DMS53 (cell line): ENCODE data around the gene SAMD14.
A peak's percentile ranks its signal among the peaks of the same experiment; 100 is the strongest.

Experiments
- DNase-seq: peaks from one replicate; lab custom pipeline; 2025; lab: John Stamatoyannopoulos, UW

Gene SAMD14

DNA sequence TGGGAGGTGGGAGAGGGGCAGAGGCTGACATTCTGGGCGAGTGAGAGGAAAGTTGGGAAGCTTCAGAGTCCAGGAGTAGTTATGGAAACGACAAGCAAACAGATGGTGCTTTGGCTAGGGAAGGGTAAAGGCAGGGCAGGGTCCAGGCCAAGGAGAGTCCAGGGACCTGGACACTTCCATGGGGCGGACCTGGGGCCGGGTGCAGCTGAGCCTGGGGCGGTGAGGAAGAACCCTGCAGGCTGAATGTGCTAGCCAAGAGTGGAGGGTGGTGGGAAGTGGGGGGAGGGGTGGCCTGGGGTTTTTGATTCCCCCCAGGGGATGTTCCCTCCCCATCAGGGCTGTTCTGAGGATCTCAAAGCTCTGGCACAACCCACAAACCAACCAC lies 17.9 kb upstream of the SAMD14 start:
- peak; percentile 52 for DNase-seq

DNA sequence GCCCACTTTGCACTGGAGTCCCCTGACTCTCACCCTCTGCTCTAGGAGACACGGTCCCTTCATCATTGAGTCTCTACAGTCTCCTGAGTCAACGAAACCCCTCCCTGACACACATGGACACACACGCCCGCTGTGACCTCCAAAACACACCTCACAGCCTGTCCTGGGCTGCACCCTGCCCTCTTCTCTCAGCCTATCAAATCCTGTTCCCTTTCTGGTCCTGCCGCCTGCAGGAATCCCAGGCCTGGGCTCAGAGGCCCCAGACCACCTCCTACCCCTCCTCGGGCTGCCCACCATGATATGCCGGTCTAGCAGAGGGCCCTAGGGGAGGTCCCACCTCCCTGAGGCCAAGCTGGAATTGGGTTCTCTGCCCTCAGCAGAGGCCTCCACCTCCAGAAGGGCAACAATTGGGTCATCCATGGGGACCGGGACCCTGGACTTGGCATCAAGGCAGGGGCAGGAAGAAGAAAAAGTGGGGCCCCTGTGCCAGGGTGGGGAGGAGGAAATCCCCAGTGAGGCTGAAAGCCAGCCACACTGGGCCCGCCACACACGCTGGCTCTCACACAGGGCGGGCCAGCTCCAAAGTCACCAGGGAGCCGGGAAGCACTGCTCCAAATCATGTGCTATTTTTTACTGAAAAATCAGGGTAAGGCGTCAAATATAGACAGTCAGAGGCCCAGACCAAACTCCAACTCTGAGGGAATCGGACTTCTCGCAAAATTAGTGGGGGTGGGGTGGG lies 17.1 kb upstream of the SAMD14 start:
- no peak for DNase-seq

DNA sequence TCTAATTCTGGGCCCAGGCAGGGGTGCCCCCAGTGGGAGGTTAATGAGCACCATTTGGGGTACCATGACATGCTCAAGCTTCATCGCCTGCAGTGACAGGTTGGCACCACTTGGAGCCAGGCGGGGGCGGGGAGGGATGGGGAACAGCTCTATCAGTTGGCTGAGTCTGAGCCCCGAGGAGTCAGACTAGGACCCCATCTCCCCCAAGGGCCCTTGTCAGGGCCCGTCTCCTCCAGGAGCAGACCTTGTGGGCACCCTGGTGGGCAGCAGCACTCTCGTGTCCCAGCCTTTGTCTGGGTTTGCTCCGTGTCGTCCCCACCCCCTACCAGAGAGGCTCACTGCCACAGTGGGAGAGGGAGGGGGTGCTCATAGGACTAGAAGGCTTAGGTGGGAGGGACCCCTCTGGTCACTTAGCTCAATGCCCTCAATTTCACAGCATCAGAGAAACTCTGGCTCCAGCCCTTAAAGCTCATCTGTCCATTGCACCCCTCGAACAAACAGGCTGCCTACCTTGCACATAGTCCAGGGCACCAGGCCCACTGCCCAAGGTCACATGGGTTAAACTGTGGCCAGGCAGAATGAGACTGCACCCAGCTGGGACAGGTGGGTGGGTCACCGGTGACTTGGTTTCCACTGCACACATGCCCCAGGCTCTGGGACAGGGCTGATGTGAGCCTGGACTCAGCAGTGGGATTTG lies 16.4 kb upstream of the SAMD14 start:
- no peak for DNase-seq

DNA sequence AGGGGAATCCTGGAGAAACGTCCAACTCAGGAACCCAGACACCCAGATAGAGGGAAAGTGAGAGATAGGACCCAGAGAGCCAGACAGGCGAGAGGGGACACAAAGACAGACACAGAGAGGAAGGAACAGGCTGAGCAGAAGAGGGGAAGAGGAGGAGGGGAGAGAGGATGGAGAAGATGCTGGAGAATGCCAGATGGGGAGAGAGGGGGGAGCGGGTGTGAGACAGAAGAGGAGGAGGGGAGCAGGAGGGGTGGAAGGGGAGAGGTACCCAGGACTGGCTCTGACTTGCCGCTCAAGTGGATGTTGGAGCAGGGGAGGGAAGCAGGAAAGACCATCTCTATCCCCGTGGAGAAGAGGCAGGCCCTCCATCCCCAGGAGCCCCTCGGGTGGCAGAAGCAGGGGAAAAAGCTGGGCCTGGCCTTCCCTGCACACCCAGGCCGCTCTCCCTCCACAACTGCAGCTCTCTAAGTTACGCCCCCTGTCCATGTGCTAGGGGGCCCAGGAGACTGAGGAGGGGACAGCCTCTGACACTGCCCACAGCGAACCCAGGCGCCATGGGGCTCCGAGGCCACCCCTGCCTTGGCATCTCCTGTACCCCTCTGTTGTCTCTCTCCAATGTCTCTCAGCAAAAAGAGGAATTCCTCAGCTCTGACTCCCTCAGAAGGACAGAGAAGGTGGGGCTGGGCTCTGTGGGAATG lies 15.7 kb upstream of the SAMD14 start:
- DNase-seq, result no peak

DNA sequence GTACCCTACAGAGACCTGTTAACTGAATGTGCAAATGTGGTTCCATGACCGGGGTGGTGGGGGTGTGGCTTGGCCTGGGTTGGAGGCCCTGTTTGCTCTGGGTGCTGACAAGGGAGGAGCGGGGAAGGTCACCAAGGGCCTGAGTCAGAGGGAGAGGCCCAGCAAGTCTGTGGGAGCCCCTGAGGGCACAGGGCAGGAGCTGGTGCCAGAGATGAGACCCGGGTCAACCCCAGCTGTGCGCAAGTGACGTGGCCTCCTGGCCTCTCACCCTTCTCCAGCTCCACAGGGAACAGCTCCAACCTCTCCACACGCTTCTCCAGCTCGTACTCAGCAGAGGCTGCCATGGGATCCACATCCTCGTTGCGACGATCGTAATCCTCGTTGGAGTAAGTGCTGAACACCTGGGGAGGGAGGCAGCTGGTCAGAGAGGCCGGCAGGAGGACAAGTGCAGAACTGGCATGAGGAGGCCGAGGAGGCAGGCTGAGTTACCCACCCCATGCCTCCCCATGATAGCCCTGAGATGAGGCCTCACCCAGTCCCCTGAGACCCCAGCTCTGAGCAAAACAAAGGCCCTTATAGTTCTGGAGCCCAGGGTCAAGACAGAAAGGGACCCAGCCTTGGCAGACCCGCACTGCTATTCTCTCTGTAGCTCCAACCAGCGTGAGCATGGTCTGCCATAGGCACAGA lies 15.0 kb upstream of the SAMD14 start:
- DNase-seq, result no peak

DNA sequence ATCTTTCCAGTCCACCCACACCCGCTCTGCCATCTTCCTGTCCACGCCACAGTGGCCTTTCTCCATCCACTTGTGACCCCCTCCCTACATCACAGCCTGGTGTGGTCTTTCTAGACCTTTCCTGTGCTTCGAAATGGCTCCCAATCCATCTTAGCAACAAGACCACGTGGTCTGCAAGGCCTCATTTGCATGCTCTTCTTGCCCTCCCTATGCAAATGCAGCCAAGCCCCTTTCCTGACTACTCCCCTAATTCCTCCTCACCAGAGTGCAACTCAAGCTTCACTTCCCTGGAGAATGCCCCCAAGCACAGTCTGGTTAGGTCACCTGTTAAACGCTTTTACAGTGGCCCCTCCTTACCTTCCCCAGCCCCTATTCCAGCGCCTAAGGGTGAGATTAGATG lies 14.4 kb upstream of the SAMD14 start:
- DNase-seq, result no peak

DNA sequence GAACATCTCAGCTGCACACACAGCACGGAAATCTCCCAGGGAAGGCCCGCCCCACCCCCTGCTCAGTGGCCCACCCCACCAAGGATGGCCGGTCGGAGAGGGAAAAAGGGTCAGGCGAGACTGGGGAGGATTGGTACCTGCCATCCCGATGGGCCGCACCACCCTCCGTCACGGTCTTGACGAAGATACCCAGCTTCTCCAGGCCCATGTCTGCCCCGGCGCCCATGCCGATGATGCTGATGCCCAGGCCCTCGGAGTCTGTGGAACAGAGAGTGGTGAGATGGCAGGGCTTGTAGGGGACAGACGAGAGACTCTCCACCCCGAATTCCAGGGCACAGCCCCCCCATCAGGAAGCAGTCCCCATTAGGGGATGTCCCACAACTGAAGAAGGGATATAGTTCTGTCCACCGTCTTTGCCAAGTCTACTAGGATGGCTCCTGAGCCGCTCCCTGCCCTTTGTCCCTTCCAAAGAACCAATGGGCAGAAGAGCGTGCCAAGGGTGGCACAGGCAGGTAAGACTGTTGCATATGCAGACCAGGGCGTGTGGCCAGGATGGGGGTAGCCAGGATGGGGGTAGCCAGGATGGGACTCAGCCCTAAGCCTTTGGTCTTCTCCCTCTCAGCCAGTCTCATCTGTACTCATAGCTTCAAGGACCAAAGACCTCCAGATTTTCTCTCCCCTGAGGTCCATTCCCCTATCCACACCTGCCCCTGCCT lies 13.7 kb upstream of the SAMD14 start:
- no peak for DNase-seq

DNA sequence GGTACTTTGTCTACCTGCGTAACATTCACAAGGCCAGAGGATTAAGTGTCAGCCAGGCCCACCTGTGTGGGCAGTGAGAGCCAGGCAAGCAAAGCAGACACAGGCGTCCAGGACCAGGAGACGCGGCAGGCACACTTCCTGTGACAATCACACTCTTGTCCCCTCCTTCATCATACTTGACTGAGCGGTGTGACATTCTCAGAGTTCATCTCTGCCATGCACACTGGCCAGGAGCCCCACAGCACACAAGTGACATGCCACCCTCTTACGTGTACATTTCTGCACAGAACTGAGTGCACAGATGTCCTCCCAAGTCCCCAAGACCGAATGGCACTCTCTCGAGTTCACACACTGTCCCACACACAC lies 11.8 kb upstream of the SAMD14 start:
- no peak for DNase-seq

DNA sequence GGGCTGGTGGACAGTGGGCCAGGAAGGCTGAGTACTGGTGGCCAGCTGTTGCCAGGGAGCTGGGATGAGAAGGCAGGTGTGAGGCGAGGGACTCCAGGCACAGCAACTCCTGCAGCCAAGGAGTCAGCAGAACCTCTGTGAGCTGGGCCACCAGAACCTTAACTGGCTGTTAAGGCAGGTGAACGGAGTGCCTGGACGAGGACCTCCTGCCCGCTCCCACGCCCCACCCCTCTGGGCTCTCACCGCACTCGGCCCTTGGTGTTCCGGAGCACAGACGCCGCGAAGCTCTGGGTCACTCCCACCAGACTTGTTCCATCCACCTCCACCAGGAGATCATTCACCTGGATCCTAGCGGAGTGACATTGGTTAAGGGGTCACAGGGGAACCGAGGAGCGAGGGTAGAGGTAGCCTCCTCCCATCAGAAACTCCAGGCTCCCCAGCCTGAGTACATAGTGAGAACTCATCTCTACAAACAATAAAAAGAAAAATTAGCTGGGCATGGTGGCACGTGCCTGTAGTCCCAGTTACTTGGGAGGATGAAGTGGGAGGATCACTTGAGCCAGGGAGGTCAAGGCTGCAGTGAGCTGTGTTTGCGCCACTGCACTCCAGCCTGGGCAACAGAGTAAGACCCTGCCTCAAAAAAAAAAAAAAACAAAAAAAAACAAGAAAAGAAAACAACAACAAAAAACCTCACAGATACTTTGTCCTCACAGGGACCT lies 11.2 kb upstream of the SAMD14 start:
- DNase-seq, result no peak

DNA sequence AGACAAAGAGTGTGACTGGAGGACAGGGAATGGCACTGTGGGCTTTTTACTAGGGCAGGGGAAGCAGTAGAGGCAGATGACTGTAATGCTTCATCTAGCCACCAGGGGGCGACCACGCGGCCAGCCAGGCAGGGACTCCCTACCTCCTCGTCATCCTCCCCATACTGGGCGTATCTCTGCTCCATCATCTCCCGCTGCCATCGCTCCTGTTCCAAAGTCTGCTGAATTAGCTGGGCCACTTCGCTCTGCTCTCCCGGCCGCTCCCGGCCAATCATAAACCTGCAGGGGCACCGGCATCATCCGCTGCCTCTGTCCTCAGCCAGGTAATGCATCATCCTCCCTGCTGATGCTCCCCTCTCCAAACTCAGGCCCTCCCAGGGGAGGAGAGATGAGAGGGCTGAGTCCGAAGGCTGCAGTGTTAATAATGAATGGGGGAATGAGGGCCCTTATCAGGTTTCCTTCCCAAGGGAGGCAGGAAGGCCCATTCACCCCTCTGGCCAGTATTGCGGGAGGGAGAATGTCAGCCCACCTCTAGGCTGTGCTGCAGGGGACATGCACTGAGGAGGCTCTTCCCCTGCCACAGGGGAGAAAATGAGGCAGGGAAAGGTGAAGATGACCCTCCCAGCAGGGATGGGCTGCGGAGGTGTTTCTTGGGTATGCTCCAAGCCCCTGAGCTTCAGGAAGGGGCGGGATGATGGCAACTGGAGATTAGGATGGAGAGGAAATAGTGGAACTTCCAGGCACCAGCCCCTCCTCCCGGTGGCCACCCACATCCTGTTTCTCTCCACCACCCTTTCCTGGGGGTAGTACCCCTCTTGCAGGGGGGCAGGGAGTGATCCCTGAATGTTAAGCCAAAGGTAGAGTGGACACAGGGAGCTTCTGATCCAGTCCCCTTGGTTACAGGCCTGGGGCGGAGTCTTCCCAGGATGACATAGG lies 10.3 kb upstream of the SAMD14 start:
- peak; percentile 86 for DNase-seq

DNA sequence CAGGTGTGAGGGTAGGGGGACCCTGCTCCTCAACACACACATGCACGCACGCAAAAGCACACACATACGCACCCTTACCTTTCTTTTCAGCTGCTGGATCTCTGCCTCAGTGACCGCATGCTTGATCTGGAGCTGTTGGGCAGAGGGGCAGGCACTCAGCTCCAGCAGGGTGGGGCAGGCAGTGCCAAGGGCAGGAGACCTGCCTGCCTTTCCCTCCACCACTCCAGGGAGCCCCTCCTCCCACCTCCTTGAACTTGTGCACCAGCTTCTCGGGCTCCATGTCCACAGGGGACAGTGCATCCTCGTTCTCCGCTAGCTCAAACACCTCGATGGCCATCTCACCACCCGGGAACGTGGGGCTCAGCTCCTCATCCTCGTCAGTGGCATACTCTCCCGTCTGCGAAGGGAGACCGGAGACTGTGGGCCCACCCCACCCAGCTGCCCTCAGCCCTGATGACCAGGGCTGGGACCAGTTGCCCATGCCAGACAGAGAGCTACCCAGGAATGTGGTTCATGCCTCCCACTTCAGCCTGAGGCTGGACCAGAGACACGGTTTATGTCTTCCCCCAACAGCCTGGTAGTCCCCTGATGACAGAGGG lies 9.3 kb upstream of the SAMD14 start:
- no peak for DNase-seq

DNA sequence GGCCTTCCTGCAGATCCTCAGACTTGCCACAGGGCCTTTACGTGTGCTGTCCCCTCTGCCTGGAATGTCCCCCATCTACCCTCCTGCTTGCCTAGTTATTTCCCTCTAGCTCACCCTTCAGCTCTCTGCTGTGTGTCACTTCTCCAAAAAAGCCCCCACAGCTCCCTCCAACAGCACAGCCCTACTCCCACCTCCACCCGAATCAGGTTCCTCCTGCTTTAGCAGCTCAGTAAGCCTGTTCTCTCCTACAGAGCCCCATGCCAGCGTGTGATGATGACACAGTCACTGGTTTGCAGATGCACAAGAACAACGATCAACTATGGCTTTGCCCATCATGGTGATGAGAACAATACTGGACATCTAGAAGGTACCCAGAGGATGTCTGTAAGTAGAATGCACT lies 7.1 kb upstream of the SAMD14 start:
- DNase-seq, result no peak

DNA sequence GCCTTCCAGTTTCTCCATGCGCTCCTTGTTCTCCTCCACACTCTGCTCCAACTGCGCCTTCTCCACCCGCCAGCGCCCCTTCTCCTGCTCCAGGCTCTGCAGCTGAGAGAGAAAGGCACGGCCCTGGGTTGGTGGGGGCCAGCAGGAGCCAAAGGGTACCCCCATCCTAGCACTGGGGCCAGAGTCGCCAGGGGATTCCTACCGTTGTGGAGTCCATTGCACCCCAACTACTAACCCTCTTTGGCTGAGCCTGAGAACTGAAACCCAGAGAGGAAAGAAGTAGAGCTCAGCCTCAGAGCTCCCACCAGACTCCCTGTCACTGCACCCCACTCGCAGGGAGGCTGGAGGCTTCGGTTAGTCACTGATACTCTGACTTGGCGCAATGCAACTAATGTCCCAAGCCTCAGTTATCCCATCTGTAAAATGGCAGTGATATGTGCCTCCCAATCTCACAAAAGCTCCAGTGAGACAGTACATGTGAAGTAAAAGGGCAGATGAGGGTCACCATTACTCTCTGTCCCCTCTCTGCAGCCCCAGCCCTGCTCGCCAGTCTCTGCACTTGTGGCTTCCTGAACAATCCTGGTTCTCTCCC lies 6.2 kb upstream of the SAMD14 start:
- no peak for DNase-seq

DNA sequence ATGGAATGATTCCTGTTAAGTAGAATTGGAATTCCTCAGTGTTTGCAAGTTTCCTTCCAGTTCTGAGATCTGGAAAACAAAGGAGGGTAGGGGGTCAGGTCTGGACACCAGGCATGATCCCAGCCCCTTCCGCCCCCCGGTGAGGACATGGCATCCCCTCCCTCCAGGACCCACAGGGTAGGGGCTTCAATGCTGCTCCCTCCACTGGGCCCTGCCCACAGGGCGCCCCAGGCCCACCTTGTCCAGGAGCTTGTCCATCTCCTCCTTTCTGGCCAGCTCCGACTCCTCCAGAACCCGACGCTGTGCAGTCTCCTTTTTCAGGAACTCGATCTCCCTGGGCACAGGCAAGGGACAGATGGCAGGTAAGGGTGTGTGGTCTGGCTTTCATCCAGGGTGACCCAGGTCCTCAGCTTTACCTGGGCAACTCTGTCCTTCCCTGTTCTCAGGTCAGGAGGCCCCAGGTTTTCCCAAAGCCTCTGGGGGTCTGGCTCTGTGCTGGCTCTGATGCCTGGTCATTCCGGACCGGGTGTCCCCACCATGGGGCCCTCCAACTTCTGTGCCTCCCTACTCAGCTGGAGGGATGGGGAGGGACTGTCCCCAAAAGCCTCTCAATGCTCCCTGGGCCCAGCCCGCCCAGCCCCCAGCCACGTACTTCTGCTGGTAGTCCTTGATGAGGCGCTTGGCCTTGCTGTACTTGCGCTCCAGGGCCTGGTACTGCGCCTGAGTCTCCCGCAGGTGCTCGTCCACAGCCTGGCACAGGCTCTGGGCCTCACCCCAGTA lies 5.5 kb upstream of the SAMD14 start:
- peak; percentile 25 for DNase-seq

DNA sequence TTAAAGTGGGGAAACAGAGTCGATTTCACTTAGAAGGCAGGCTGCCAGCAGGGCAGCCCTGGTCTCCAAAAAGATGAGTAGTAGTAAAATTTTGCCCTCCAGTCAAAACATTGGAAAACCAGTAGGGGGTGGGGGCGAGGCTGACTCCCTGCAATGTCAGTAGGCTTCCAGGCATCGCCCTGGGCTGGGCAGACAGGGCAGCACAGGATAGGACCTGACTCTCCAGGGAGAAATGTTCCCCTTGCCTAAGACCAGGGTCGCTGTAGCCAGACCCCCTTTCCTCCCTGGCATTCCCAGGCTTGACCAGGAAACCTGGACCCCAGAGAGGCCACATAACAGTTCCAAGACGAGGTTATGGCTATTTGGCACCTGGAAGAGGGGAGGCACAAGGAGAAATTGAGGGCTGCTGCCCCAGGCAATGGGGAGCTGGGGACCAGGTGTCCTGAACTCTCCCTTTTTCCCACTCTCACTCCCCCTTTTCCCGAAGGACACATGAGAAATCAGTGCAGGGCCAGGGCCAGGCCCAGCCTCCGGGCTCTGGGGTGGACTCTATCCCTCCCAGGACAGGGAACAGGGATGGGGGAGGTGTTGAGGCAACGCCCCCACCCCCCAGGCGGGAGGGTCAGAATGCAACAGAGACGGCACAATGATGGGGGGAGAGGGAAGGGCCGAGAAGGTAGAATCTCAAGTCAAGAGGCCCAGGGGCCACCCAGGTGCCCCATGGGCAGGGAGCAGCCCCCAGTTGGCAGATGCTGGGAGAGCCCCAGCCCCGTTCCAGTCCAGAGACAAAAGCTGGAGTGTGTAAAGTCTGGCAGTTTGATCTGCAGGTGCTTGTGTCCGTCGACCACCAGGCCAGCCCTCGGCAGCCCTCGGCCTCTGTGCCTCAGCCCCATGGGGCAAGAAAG lies 4.5 kb upstream of the SAMD14 start:
- DNase-seq, result no peak

DNA sequence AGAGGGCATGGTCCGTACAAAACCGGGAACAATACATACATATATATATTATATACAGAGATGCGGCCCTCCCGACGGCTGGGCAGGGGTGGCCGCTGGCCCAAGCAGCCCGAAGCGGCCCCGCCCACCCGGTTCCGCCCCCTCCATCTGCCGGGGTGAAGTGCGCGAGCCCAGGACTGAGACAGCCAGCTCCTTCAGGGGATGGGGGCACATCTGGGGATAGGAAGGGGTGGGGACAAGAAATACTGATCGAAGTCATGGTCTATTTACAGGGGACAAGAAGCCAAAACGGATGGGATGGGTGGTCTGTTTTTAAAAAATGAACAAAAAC lies 3.8 kb upstream of the SAMD14 start:
- no peak for DNase-seq

DNA sequence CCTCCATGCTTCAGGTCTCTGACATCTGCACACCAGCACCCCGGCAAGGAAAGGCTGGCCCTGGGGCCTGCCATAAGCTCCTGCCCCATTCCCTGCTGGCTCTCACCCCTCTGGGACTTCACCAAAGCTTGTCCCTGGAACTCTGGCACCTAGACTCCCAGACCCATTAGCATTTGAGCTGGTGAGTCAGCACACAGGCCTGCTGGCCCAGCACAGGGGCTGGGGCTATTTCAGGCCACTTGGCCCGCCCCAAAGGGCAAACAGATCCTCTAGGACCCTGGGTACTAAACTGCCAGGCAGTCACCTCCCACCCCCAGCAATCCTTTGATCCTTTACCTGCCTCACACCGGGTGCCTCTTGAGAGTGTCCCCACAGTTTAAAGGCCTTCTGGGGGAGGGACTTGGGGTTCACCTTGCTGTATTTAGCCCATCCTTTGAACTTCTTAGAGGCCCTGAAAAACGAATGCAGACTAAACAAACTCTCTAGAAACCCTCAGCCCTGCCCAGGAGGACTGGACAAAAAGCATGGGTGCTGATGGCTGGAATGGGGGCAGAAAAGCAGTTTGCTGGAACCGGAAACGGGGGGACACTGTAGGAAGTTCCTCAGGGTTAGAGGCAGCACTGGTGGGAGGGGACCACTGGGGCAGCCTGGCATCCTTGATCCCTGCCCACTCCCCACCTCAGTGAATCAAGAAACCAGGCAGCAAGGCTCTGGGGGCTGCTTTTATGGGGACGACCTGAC lies 3.2 kb upstream of the SAMD14 start:
- DNase-seq, result peak; percentile 51
